NCI-H128 (cell line): ENCODE data around the gene GDF7.

ENCODE experiments used
- DNase-seq: peaks from one replicate; lab custom pipeline; 2025; ENCODE audit not compliant: unreplicated experiment; lab: John Stamatoyannopoulos, UW

Gene GDF7

DNA sequence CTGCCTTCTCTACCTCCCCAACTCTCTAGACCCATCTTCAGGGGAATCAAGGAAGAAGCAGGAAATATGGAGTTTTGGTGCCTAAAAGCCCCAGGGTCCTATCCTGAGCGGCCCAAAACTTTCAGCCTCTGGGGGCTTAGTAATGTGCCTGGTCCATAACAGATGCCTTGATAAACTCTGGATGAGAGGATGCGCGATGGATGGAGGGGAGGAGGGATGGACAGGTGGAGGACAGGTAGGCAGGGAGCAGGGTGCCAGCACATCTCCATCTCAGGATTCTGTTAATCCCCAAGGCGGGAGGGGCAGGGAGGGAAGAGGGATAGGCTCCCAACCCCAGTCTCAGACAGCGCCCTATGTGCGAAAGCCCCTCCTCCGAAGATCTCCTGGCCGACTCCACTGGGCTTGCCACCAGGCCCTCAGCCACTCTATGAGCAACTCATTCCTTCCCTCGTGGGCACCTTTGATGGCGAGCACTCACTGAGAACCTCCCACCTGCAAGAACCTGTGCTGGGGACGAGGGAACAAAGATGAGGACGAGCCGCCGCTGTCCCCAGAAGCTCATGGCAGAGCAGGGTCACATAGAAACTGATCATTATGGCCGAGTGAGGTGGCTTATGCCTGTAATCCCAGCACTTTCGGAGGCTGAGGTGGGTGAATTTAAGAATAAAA lies 39.1 kb upstream of the GDF7 start:
- DNase-seq = no peak

DNA sequence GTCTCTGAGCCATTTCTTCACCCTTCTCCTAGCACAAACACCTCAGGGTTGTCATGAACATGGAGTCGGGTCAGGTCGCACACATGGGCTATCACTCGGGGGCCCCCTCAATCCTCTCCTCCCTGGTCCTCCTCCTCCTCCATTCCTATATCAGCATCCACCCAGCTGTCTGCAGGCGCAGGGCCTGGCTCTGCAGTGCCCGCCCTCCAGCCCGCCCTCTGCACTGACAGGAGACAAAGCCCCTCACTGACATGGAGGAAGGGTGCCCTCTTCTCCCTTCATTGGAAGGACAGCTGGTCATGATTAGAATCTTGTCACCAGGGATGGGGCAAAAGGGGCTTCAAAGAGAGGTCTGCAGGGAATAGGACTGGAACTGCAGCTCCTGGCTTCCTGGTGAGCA lies 37.8 kb upstream of the GDF7 start:
- no peak for DNase-seq

DNA sequence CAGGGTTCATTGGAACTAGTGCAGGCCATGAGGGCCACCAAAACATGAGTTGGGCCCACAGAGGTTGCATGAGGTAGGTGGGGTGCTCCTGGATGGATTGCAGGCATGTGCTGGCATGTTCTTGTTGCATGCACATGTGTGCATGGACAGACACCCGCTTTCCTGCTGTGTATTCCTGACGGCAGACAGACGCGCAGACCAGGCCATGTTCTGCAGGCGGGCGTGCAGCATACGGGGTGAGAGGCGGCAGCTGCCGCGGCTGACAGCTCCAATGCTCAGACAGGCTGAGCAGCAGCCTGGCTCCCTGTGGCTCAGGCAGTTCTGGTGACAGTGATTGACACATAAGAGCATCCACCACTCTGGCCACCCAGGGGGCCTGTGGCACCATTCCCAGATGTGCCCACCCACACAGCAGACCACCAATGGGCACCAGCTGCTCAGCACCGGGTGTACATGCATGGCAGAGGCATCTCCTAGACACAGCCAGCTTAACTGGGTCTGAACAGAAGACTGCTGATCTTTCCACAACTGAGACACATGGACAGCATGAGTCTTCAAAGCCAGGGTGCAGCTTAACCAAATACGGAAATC lies 37.3 kb upstream of the GDF7 start:
- no peak for DNase-seq

DNA sequence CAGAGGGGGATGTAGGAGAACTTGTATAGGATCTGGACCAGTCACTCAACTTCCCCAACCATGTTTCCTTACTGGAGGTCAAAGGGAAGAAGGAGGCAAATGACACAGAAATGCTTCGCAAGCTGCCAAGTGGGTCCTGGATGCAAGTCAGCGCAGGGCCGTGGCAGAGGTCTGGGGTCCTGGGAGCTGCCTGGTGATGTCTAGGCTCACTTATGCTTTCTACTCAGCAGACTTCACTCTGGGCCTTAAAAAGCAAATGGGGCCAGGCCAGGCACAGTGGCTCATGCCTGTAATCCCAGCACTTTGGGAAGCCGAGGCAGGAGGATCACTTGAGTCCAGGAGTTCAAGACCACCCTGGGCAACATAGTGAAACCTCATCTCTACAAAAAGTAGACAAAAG lies 36.0 kb upstream of the GDF7 start:
- no peak for DNase-seq

DNA sequence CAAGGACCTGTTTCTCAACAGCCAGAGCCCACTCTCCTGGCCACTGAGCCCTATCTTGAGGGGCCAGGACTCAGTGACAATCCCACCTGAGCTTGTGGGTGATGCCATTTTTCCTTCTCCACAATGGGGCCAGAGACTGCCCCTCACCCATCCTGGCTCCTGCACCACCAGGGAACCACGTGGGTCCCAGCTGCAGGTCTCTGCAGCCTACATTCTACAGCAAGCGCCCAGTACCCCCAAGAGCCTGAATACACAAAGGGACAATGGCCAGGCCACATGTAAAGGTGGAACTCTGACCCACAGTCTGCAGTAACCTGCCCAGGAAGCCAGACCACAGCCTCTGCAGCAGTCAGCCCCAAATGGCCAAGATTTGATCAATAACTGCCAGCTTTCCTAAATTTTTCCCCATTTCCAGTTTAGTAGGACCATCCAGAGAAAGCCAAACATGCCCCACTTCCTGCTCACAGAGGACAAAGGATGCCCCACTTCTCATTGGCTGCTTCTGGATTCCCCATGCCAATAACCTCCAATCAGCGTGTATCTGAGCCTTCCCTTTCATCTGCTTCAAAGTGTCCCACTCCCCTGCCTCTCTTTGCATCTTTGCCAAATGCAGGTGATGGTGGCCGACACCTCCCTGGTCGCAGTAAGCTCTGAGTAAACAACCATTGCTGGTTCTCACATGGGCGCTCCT lies 35.2 kb upstream of the GDF7 start:
- no peak for DNase-seq

DNA sequence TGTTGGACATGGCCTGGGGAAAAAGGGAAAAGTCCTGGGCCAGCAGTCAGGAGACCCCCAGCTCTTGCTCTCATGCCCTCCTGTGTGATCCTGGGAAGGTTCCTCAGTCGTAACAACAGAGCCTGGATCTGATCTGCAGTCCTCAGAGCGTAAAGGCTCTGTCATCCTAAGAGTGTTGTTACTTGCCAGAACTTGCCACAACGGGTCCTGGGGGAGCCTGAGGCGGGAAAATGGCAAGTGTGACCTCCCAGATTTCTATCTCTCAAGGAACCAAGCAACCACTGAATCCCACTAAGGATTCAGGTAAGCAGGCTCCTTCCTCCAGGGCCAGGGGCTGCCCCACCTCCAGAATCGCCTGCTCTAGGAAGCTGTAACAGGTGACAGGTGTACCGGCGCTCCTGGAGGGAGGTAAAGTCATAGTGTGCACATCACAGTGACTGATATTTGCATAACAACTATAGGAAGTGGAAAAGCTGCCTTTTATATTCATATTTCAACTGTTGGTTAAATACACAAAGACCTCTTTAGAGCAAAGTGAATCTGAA lies 34.4 kb upstream of the GDF7 start:
- no peak for DNase-seq

DNA sequence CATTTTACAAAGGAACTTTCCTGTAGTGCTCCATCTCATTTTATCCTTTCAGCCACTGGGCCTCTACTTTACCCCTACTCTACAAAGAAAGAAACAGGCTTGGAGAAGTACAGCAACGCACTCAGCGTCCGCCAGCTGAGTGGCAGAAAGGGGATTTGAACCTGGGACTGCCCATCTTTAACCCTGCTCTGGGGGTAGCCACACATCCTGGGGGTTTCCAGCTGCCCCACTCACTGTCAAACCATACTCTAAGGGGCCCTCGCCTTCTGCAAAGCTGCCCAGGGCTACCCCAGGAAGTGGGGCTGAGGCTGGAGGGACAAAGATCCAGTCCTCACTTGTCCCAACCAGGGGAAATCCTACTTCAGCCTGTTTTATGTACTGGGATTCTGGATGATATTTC lies 33.9 kb upstream of the GDF7 start:
- no peak for DNase-seq

DNA sequence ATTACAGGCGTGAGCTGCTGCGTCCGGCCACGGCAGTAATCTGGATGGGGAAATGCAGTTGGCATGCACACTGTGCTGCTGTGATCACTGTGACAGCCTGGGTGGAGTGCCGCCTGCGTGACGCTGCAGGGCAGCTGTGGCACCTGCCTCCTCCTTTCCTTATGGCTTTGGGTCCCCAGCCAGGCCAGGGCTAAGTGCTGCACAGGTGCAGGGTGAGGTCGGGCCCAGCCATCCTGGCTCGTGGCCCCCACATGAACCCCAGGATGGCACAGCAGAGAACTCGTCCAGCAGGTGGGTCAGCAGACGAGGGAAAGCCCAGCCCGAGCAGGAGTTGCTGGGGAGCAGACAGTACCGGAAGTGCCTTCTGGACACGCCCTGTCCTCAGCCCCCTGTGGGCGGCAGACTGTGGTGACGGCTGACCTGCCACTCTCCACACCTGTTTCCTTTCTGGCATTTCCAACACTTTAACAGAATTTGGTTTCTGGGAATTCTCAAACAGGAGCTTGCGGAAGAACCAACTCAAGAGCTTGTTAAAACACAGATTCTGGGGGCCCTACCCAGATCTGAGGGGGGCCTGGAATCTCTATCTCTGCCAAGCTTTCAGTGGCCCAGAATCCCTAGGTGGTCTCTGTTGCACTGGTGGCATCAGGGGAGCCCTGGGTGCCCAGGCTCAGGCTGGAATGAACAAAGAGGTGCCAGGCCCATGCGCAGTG lies 33.0 kb upstream of the GDF7 start:
- no peak for DNase-seq

GRCh38 chr2:20634507-20635112 lies 32.3 kb upstream of the GDF7 start:
- no peak for DNase-seq

GRCh38 chr2:20635113-20635510 lies 31.8 kb upstream of the GDF7 start:
- DNase-seq = no peak

- DNase-seq = peak; percentile 65
Measured at GRCh38 chr2:20635675-20636584, 31.0 kb upstream of the GDF7 start.

DNA sequence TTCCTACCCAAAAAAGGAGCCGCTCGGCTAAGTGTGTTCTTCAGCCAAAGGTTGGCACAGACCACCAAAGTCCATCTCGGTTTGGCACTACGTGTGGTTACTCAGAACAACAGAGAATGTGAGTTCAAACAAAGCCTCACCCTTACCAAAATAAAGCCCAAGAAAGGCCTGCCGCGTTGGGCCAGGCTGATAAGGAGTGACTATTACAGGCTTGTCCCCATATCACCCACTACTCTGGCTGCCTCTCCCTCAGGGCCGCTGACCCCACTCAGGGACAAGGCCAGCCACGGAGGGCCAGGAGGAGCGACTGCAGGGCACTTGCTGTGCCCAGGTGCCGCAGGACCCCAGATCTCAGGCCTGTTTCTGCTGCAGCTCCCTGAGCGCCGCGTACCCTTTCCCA lies 29.8 kb upstream of the GDF7 start:
- no peak for DNase-seq

GRCh38 chr2:20638014-20638413 lies 28.9 kb upstream of the GDF7 start:
- no peak for DNase-seq

- DNase-seq = no peak
Measured at GRCh38 chr2:20638646-20639430, 28.1 kb upstream of the GDF7 start.

DNA sequence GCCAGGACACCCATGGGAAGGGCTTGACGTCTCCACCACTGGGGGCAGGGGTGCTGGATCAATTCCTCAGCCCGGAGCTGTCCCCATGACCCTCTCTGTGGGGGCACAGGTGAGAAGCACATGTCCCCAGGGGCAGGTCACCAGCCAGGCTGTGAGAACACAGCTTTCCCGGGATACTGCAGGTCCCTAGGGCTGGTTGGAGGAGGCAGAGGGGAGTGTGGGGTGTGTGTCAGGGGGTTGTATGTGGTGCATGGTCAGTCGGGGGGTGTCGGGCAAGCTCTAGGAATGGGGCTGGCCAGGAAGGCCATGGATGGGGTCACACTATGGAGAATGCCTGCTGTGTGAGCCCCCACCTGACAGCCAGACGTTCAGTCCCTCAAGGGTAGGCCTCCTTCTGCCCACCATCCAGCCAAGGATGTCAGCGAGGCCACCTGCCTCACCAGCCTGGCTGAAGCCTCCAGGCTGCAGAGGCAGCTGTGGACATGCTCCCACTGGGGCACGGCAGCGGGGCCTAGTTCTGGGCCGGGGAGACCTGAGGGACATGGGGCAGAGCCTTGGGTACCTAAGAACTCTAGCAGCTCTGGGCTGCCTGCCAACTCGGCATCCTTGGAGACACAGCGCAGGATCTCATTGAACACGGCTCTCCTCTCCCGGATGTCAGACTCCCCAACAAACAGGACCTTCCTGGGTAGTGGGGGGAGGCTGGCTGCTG lies 26.4 kb upstream of the GDF7 start:
- DNase-seq = no peak

DNA sequence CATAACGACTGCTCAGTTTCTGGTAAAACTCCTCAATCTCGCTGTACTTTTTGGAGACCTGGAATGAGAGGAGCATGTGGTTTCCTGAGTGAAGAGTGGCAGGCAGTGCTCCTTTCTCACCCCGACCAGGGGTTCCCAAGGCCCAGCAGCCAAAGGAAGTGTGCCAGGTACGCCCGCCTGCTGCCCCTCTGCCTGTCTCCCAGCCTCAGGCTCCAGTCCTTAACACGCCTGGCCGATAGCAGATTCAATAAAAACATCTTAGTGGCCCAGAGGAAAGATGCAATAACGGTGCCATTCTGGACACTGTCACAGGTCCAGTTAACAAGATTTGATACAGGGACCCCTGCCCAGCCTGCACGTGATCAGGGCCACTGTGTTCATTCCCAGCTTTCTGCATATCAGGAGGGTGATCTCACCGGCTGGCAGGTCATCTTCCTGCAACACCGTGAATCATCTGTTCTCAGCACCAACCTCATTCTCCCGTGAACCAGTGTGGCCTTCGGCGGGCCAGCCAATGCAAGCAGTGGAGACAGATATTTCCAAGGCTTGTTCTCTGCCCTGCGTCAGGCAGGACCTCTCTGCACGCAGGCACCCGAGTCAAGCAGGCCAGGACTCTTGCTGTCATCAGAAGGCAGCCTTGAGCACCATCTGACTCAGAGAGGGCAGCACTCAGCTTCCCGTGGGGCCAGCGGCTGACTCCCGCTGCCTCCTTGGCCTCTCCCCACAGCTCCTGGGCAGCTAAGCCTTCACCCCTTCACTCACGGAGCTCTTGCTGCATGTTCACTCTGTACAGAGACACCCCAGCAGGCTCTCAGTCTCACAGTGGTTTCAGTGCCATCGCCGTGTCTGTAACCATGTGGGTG lies 25.6 kb upstream of the GDF7 start:
- no peak for DNase-seq

- DNase-seq = no peak
Measured at GRCh38 chr2:20642055-20642971, 24.6 kb upstream of the GDF7 start.
